CD4-positive, CD25-positive, alpha-beta regulatory T cell (primary cell): ENCODE measurements around the gene CNTN2. TPM values are rescaled to one million over a fixed set of nuclear protein-coding genes. Genes with fewer than 3 reads are reported as not detected.

ENCODE experiments used
- ATAC-seq, 2 donors: fragments of 150-1000 bp; cut with Tn5 transposase; one replicate each; pipeline ENCODE4 v1.10.0; 2021; ENCODE audit warnings: low read depth in 2 of 2, moderate number of reproducible peaks in 2 of 2, moderate library complexity in 1 of 2
- DNase-seq, 3 donors: peaks; one replicate each; pipeline versions ENCODE4 v3.0.0 to v3.0.0-alpha.2; 2012 to 2022; ENCODE audit warnings: mixed read lengths in 1 of 3
- H3K27ac ChIP-seq: one replicate; pipeline ENCODE4 v1.7.0; 2013; ENCODE audit warnings: mild to moderate bottlenecking, low read length; ENCODE audit not compliant: insufficient read depth, poor library complexity, severe bottlenecking
- H3K27me3 ChIP-seq: one replicate; pipeline ENCODE4 v1.7.0; 2013; ENCODE audit warnings: low read length; ENCODE audit not compliant: control insufficient read depth, insufficient read depth
- H3K36me3 ChIP-seq: one replicate; pipeline ENCODE4 v1.7.0; 2013; ENCODE audit warnings: mild to moderate bottlenecking, low read length, moderate library complexity; ENCODE audit not compliant: control insufficient read depth, insufficient read depth
- H3K4me1 ChIP-seq: 2 replicates; pipeline ENCODE4 v1.7.0; 2013; ENCODE audit warnings: mild to moderate bottlenecking, low read length; ENCODE audit not compliant: insufficient read depth, control insufficient read depth, poor library complexity, severe bottlenecking
- H3K4me3 ChIP-seq: one replicate; pipeline ENCODE4 v1.7.0; 2013; ENCODE audit warnings: low read depth, mild to moderate bottlenecking, low read length, moderate library complexity
- H3K9me3 ChIP-seq, 2 experiments: 1 replicate in 1 of 2; 2 replicates in 1 of 2; pipeline ENCODE4 v1.7.0; 2013; ENCODE audit warnings: low read length in 2 of 2, mild to moderate bottlenecking in 1 of 2, moderate library complexity in 1 of 2; ENCODE audit not compliant: control insufficient read depth in 2 of 2
- H3K27ac Mint-ChIP-seq, 3 donors: one replicate each; pipeline ENCODE4 v1.8.0; 2020 to 2022; ENCODE audit warnings: mild to moderate bottlenecking in 3 of 3, mixed read lengths in 3 of 3, moderate library complexity in 2 of 3
- H3K27me3 Mint-ChIP-seq: one replicate; pipeline ENCODE4 v1.8.0; 2022; ENCODE audit warnings: mild to moderate bottlenecking, mixed read lengths
- H3K36me3 Mint-ChIP-seq: one replicate; pipeline ENCODE4 v1.8.0; 2020; ENCODE audit warnings: mixed read lengths
- H3K4me1 Mint-ChIP-seq, 4 donors: one replicate each; pipeline ENCODE4 v1.8.0; 2020 to 2022; ENCODE audit warnings: mixed read lengths in 4 of 4, mild to moderate bottlenecking in 1 of 4
- H3K4me3 Mint-ChIP-seq, 4 donors: one replicate each; pipeline ENCODE4 v1.8.0; 2020 to 2022; ENCODE audit warnings: mild to moderate bottlenecking in 4 of 4, mixed read lengths in 4 of 4, moderate library complexity in 3 of 4
- H3K9me3 Mint-ChIP-seq, 7 donors: one replicate each; pipeline ENCODE4 v1.8.0; 2020 to 2022; ENCODE audit warnings: mixed read lengths in 7 of 7, mild to moderate bottlenecking in 3 of 7, moderate library complexity in 2 of 7
- polyA plus RNA-seq, 4 donors: library from polyadenylated mRNA; unstranded; fragments of 300-500 nt; fragmentation: Illumina TruSeq; gene quantifications; one replicate each; pipeline ENCODE4 v1.2.3, GENCODE V29; 2021
- total RNA-seq: library from RNA; stranded (reverse); gene quantifications from one replicate; pipeline ENCODE4 v1.2.3, GENCODE V29; 2022

Gene CNTN2
- total and polyA plus RNA-seq, 5 donors from 2014 or later, result not detected

DNA sequence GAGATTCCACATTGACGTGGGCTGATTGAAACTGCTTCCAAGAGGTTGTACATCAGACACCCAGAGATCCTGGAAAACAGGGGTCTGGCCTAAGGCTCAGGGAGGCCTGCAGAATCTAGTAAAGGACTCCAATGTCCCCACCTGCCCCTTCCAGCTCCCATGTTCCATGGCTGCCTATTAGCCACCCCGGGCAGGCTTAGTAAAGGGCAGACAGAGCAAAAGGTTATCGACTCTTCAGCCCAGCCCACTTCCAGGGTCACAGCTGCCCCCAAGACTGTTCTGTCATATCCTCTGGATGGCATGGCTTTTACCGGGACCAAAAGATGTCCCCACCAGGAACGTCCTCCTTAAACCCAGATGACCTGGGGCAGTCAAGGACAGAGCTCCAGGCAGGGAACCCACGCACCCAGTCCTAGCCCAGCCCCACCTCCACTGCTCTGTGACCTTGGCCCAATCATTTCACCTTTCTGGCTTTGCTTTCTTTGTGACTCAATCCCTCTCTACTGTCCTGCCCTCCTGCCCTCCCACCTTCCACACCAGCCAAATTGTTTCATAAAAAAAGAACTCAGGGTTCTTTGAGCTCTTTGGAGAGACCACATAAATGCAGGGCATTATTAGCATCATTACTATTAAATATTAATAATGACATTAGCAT lies 4.8 kb upstream of the CNTN2 start:
- Mint-ChIP-seq H3K9me3 (peaks cover 0 to 4% (median 0%) of the 10 kb centered on the region in 7 donors), H3K4me1 (no peaks in the 10 kb centered on the region), H3K27me3 (peaks cover 18% of the 10 kb centered on the region), H3K27ac (no peak overlapping the region), H3K4me3 (no peak overlapping the region), H3K36me3 (no peaks in the 10 kb centered on the region)
- ATAC-seq (no peak), DNase-seq (no peak)
- Histone ChIP-seq H3K4me1 (no peaks in the 10 kb centered on the region), H3K9me3 (no peaks in the 10 kb centered on the region), H3K36me3 (no peaks in the 10 kb centered on the region), H3K4me3 (no peak overlapping the region), H3K27me3 (peaks cover 3% of the 10 kb centered on the region), H3K27ac (no peak overlapping the region)

DNA sequence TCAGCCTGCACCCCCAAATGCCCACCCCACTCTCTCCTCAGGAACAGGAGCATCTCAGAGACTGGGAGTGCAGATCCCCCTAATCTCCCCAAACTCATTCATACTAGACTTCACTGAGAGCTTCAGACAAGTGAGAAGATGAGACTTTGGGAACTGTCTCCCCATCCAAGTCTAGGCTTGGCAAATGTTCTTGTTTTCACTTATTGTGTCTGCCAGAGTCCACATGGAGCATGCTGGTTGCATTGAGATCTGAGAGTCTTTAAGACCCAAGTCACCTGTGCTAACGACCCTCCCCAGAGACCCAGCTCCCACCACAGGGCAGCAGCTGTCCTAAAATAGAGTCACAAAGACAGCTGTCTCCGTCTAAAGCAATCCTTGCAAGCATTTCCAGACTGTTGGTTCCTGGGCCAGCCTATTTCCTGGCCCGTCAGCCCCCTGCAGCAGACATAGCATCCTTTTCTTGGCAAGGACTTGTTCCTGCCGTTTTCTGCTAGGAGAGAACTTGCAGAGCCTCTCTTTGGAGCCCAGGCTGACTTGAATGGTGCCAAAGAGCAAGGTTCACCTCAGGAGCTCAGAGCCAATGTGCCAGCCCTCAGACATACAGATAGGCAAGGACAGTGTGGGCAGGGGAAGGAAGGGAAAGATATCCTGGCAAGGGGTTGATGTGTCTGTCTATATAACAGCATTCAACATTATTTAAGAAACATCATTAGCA lies 1.9 kb upstream of the CNTN2 start:
- H3K9me3 ChIP-seq, result no peaks in the 10 kb centered on the region
- peaks cover 8% of the 10 kb centered on the region for H3K27me3 ChIP-seq
- ATAC-seq, result no peak
- peak overlapping the region in 1 of 3 donors; percentile 57 for H3K27ac Mint-ChIP-seq
- no peak for DNase-seq
- H3K9me3 Mint-ChIP-seq, result peaks cover 0 to 4% (median 0%) of the 10 kb centered on the region in 7 donors
- no peak overlapping the region for H3K4me3 Mint-ChIP-seq
- H3K27me3 Mint-ChIP-seq, result peaks cover 34% of the 10 kb centered on the region
- H3K4me1 Mint-ChIP-seq, result peaks cover 0 to 3% (median 0%) of the 10 kb centered on the region in 4 donors
- H3K4me3 ChIP-seq, result no peak overlapping the region
- no peaks in the 10 kb centered on the region for H3K36me3 Mint-ChIP-seq
- H3K36me3 ChIP-seq, result no peaks in the 10 kb centered on the region
- no peaks in the 10 kb centered on the region for H3K4me1 ChIP-seq
- H3K27ac ChIP-seq, result no peak overlapping the region

- no peak overlapping the region for H3K4me3 ChIP-seq
- no peak for DNase-seq
- no peaks in the 10 kb centered on the region for H3K36me3 ChIP-seq
- H3K4me1 ChIP-seq, result no peaks in the 10 kb centered on the region
- H3K27ac Mint-ChIP-seq, result no peak overlapping the region
- peaks cover 34% of the 10 kb centered on the region for H3K27me3 Mint-ChIP-seq
- peaks cover 0 to 4% (median 0%) of the 10 kb centered on the region in 7 donors for H3K9me3 Mint-ChIP-seq
- no peak overlapping the region for H3K27ac ChIP-seq
- H3K4me3 Mint-ChIP-seq, result no peak overlapping the region
- no peaks in the 10 kb centered on the region for H3K9me3 ChIP-seq
- H3K27me3 ChIP-seq, result peaks cover 8% of the 10 kb centered on the region
- H3K4me1 Mint-ChIP-seq, result peaks cover 0 to 3% (median 0%) of the 10 kb centered on the region in 4 donors
- no peaks in the 10 kb centered on the region for H3K36me3 Mint-ChIP-seq
- ATAC-seq, result no peak
Measured at GRCh38 chr1:205041998-205042910, 758 bp upstream of the CNTN2 start.

GRCh38 chr1:205043866-205044265 lies 854 bp downstream of the CNTN2 start:
- ATAC-seq, result no peak
- Histone ChIP-seq H3K4me1 (no peaks in the 10 kb centered on the region), H3K27ac (no peak overlapping the region), H3K4me3 (no peak overlapping the region), H3K27me3 (peaks cover 8% of the 10 kb centered on the region), H3K36me3 (no peaks in the 10 kb centered on the region), H3K9me3 (no peaks in the 10 kb centered on the region)
- no peaks in the 10 kb centered on the region for H3K36me3 Mint-ChIP-seq
- no peak for DNase-seq
- no peak overlapping the region for H3K27ac Mint-ChIP-seq
- peaks cover 0 to 3% (median 0%) of the 10 kb centered on the region in 4 donors for H3K4me1 Mint-ChIP-seq
- no peak overlapping the region for H3K4me3 Mint-ChIP-seq
- H3K9me3 Mint-ChIP-seq, result peaks cover 0 to 4% (median 0%) of the 10 kb centered on the region in 7 donors
- peaks cover 30% of the 10 kb centered on the region for H3K27me3 Mint-ChIP-seq

GRCh38 chr1:205044741-205045140 lies 1.7 kb downstream of the CNTN2 start:
- ATAC-seq, result no peak

GRCh38 chr1:205045146-205045545 lies 2.1 kb downstream of the CNTN2 start:
- Histone ChIP-seq H3K36me3 (no peaks in the 10 kb centered on the region), H3K27ac (no peak overlapping the region), H3K4me1 (no peaks in the 10 kb centered on the region), H3K9me3 (no peaks in the 10 kb centered on the region), H3K27me3 (peaks cover 8% of the 10 kb centered on the region), H3K4me3 (no peak overlapping the region)
- peaks cover 0 to 4% (median 0%) of the 10 kb centered on the region in 7 donors for H3K9me3 Mint-ChIP-seq
- ATAC-seq (no peak), DNase-seq (no peak)
- H3K4me3 Mint-ChIP-seq, result no peak overlapping the region
- no peaks in the 10 kb centered on the region for H3K36me3 Mint-ChIP-seq
- no peak overlapping the region for H3K27ac Mint-ChIP-seq
- peaks cover 0 to 3% (median 0%) of the 10 kb centered on the region in 4 donors for H3K4me1 Mint-ChIP-seq
- peaks cover 30% of the 10 kb centered on the region for H3K27me3 Mint-ChIP-seq

More at GRCh38 chr1:205044741-205045140, 1.7 kb downstream of the CNTN2 start:
- Mint-ChIP-seq H3K4me1 (peaks cover 0 to 3% (median 0%) of the 10 kb centered on the region in 4 donors), H3K27me3 (peaks cover 30% of the 10 kb centered on the region), H3K36me3 (no peaks in the 10 kb centered on the region), H3K4me3 (no peak overlapping the region), H3K27ac (no peak overlapping the region), H3K9me3 (peaks cover 0 to 4% (median 0%) of the 10 kb centered on the region in 7 donors)
- H3K4me3 ChIP-seq, result no peak overlapping the region
- no peak overlapping the region for H3K27ac ChIP-seq
- no peak for DNase-seq
- no peaks in the 10 kb centered on the region for H3K4me1 ChIP-seq
- peaks cover 8% of the 10 kb centered on the region for H3K27me3 ChIP-seq
- H3K36me3 ChIP-seq, result no peaks in the 10 kb centered on the region
- H3K9me3 ChIP-seq, result no peaks in the 10 kb centered on the region

DNA sequence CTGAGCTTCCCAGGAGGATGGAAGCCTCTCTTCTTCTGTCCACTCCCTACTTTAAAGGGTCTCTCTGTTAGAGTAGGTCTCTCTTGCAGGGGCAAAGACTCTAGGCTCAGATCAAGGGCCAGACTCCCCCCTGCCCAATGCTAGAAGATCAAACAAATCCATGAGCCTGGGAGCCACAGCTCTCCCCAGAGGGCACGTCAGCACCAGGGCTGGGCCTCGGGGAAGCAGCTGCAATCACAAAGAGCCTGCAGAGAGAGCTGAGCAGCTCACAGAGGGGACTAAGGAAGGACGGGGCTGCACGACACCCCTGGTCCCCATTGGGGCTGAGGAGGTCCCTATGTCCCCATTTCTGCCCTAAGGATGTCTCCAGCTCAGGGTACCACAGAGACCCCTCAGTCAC lies 3.9 kb downstream of the CNTN2 start:
- H3K27me3 ChIP-seq, result peaks cover 4% of the 10 kb centered on the region
- Mint-ChIP-seq H3K4me3 (no peak overlapping the region), H3K27ac (peak overlapping the region in 1 of 3 donors; percentile 38), H3K9me3 (peaks cover 0 to 4% (median 0%) of the 10 kb centered on the region in 7 donors), H3K27me3 (peaks cover 18% of the 10 kb centered on the region), H3K36me3 (no peaks in the 10 kb centered on the region), H3K4me1 (peaks cover 0 to 3% (median 0%) of the 10 kb centered on the region in 4 donors)
- no peak overlapping the region for H3K27ac ChIP-seq
- H3K4me3 ChIP-seq, result no peak overlapping the region
- H3K9me3 ChIP-seq, result no peaks in the 10 kb centered on the region
- no peaks in the 10 kb centered on the region for H3K4me1 ChIP-seq
- DNase-seq (no peak), ATAC-seq (peak in 1 of 2 donors; percentile 11)
- no peaks in the 10 kb centered on the region for H3K36me3 ChIP-seq
